K562 (cell line): ENCODE results near the gene ANO10. TPM values are rescaled to one million over a fixed set of nuclear protein-coding genes. Genes with fewer than 3 reads are reported as not detected.

Experiments
- CREM ChIP-seq: IDR thresholded peaks from 2 replicates; pipeline ENCODE4 v1.6.1; 2014; ENCODE audit warnings: antibody characterized with exemption, low read depth
- NFATC3 ChIP-seq: fragments of 450-650 bp; IDR thresholded peaks from 2 replicates; pipeline ENCODE4 v1.6.1; 2017; ENCODE audit warnings: mild to moderate bottlenecking
- ZNF263 ChIP-seq: sonication (generic); formaldehyde crosslinking; IDR thresholded peaks from 2 replicates; pipeline ENCODE4 v1.8.0; 2022; ENCODE audit warnings: mild to moderate bottlenecking, missing genetic modification reagents, borderline replicate concordance
- polyA plus RNA-seq, 8 experiments: library from polyadenylated mRNA; depleted of rRNA in 4 of 8; stranded (reverse) in 5 of 8; unstranded in 3 of 8; fragments of >200 nt; fragmentation: Nextera tagmentation in 2 of 8; fragmentation: Illumina TruSeq in 1 of 8; extraction: Ambion mirVana in 2 of 8; extraction: Trizol in 1 of 8; gene quantifications; 2 replicates each; pipeline versions ENCODE4 v1.2.1 to v1.2.3, GENCODE V29; 2011 to 2014; ENCODE audit warnings: inconsistent platforms in 1 of 8, missing spikeins in 1 of 8
- total RNA-seq, 7 experiments: library from RNA; depleted of rRNA in 6 of 7; stranded (reverse); fragments of >200 nt in 6 of 7; fragmentation: Illumina TruSeq in 2 of 7; extraction: Trizol in 2 of 7; gene quantifications; 2 replicates each; pipeline versions ENCODE4 v1.2.1 to v1.2.3, GENCODE V29; 2011 to 2021; ENCODE audit warnings: low replicate concordance in 1 of 7
- TF ChIP-seq, protein P1 (sequence below): fragments of 200-600 bp; sonication (generic); IDR thresholded peaks from one replicate; pipeline ENCODE4 v1.6.1; 2012; ENCODE audit warnings: mild to moderate bottlenecking, low read depth, low read length, inconsistent platforms
- TF ChIP-seq, protein P2 (sequence below), 2 experiments: fragments of 450-650 bp; IDR thresholded peaks; 2 replicates each; pipeline ENCODE4 v1.6.1; 2018; ENCODE audit warnings: mild to moderate bottlenecking in 2 of 2, low read depth in 1 of 2; ENCODE audit not compliant: partially characterized antibody in 2 of 2

The ANO10 gene
- total and polyA plus RNA-seq, 9 of the 15 experiments (the other 6 are each of a cell fraction or from before 2014, with no cell fraction given), result 6.4 to 46.0 (median 32.3) TPM

GRCh38 chr3:43670635-43671522 is 49.1 kb upstream of the ANO10 start (continued):
- TF ChIP-seq, protein P1, sequence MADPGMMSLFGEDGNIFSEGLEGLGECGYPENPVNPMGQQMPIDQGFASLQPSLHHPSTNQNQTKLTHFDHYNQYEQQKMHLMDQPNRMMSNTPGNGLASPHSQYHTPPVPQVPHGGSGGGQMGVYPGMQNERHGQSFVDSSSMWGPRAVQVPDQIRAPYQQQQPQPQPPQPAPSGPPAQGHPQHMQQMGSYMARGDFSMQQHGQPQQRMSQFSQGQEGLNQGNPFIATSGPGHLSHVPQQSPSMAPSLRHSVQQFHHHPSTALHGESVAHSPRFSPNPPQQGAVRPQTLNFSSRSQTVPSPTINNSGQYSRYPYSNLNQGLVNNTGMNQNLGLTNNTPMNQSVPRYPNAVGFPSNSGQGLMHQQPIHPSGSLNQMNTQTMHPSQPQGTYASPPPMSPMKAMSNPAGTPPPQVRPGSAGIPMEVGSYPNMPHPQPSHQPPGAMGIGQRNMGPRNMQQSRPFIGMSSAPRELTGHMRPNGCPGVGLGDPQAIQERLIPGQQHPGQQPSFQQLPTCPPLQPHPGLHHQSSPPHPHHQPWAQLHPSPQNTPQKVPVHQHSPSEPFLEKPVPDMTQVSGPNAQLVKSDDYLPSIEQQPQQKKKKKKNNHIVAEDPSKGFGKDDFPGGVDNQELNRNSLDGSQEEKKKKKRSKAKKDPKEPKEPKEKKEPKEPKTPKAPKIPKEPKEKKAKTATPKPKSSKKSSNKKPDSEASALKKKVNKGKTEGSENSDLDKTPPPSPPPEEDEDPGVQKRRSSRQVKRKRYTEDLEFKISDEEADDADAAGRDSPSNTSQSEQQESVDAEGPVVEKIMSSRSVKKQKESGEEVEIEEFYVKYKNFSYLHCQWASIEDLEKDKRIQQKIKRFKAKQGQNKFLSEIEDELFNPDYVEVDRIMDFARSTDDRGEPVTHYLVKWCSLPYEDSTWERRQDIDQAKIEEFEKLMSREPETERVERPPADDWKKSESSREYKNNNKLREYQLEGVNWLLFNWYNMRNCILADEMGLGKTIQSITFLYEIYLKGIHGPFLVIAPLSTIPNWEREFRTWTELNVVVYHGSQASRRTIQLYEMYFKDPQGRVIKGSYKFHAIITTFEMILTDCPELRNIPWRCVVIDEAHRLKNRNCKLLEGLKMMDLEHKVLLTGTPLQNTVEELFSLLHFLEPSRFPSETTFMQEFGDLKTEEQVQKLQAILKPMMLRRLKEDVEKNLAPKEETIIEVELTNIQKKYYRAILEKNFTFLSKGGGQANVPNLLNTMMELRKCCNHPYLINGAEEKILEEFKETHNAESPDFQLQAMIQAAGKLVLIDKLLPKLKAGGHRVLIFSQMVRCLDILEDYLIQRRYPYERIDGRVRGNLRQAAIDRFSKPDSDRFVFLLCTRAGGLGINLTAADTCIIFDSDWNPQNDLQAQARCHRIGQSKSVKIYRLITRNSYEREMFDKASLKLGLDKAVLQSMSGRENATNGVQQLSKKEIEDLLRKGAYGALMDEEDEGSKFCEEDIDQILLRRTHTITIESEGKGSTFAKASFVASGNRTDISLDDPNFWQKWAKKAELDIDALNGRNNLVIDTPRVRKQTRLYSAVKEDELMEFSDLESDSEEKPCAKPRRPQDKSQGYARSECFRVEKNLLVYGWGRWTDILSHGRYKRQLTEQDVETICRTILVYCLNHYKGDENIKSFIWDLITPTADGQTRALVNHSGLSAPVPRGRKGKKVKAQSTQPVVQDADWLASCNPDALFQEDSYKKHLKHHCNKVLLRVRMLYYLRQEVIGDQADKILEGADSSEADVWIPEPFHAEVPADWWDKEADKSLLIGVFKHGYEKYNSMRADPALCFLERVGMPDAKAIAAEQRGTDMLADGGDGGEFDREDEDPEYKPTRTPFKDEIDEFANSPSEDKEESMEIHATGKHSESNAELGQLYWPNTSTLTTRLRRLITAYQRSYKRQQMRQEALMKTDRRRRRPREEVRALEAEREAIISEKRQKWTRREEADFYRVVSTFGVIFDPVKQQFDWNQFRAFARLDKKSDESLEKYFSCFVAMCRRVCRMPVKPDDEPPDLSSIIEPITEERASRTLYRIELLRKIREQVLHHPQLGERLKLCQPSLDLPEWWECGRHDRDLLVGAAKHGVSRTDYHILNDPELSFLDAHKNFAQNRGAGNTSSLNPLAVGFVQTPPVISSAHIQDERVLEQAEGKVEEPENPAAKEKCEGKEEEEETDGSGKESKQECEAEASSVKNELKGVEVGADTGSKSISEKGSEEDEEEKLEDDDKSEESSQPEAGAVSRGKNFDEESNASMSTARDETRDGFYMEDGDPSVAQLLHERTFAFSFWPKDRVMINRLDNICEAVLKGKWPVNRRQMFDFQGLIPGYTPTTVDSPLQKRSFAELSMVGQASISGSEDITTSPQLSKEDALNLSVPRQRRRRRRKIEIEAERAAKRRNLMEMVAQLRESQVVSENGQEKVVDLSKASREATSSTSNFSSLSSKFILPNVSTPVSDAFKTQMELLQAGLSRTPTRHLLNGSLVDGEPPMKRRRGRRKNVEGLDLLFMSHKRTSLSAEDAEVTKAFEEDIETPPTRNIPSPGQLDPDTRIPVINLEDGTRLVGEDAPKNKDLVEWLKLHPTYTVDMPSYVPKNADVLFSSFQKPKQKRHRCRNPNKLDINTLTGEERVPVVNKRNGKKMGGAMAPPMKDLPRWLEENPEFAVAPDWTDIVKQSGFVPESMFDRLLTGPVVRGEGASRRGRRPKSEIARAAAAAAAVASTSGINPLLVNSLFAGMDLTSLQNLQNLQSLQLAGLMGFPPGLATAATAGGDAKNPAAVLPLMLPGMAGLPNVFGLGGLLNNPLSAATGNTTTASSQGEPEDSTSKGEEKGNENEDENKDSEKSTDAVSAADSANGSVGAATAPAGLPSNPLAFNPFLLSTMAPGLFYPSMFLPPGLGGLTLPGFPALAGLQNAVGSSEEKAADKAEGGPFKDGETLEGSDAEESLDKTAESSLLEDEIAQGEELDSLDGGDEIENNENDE, result no peak
- TF ChIP-seq ZNF263 (CRISPR knock-in tag) (no peak), CREM (peak; percentile 68), NFATC3 (no peak)
- TF ChIP-seq, protein P2, sequence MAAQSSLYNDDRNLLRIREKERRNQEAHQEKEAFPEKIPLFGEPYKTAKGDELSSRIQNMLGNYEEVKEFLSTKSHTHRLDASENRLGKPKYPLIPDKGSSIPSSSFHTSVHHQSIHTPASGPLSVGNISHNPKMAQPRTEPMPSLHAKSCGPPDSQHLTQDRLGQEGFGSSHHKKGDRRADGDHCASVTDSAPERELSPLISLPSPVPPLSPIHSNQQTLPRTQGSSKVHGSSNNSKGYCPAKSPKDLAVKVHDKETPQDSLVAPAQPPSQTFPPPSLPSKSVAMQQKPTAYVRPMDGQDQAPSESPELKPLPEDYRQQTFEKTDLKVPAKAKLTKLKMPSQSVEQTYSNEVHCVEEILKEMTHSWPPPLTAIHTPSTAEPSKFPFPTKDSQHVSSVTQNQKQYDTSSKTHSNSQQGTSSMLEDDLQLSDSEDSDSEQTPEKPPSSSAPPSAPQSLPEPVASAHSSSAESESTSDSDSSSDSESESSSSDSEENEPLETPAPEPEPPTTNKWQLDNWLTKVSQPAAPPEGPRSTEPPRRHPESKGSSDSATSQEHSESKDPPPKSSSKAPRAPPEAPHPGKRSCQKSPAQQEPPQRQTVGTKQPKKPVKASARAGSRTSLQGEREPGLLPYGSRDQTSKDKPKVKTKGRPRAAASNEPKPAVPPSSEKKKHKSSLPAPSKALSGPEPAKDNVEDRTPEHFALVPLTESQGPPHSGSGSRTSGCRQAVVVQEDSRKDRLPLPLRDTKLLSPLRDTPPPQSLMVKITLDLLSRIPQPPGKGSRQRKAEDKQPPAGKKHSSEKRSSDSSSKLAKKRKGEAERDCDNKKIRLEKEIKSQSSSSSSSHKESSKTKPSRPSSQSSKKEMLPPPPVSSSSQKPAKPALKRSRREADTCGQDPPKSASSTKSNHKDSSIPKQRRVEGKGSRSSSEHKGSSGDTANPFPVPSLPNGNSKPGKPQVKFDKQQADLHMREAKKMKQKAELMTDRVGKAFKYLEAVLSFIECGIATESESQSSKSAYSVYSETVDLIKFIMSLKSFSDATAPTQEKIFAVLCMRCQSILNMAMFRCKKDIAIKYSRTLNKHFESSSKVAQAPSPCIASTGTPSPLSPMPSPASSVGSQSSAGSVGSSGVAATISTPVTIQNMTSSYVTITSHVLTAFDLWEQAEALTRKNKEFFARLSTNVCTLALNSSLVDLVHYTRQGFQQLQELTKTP (IDR thresholded peaks at IDR 0.05; ENCODE audit: low read depth in 1 of 2, partially characterized antibody in 2 of 2), result no peak
